B cell (primary cell): ENCODE measurements around the gene SKIC2. TPM values are rescaled to one million over a fixed set of nuclear protein-coding genes. Genes with fewer than 3 reads are reported as not detected.

Source experiments
- ATAC-seq: fragments of 200-7000 bp; cut with Tn5 transposase; one replicate; pipeline ENCODE4 v1.10.0; 2021; ENCODE audit warnings: low read depth, mild to moderate bottlenecking, moderate number of reproducible peaks, moderate library complexity
- CTCF ChIA-PET: fragments of 350-600 bp; sonication (Branson Sonifier 250); formaldehyde crosslinking; loops from one replicate; lab custom pipeline; 2021; ENCODE audit warnings: antibody characterized with exemption, inconsistent platforms; lab: Charles Lee
- POLR2A ChIA-PET: fragments of 350-600 bp; sonication (Branson Sonifier 250); formaldehyde crosslinking; loops from one replicate; lab custom pipeline; 2021; ENCODE audit warnings: antibody characterized with exemption; lab: Charles Lee
- DNase-seq: peaks from one replicate; pipeline ENCODE4 v3.0.0; 2013
- H2AFZ ChIP-seq: 2 replicates; pipeline ENCODE4 v1.6.1; 2012; ENCODE audit warnings: mild to moderate bottlenecking, low read depth, low read length; ENCODE audit not compliant: insufficient read depth, poor library complexity, severe bottlenecking
- H3K27ac ChIP-seq, 2 donors: 1 replicate in 1 of 2; 2 replicates in 1 of 2; pipeline ENCODE4 v1.5.1; 2012 to 2013; ENCODE audit warnings: low read length in 2 of 2, mild to moderate bottlenecking in 2 of 2, moderate library complexity in 1 of 2
- H3K27me3 ChIP-seq, 4 experiments: fragments of 200-600 bp in 1 of 4; sonication (generic) in 1 of 4; replicated peaks in 1 of 4; 1 replicate in 2 of 4; 2 replicates in 2 of 4; pipeline versions ENCODE4 v1.6.1 to v1.7.0; 2013 to 2016; ENCODE audit warnings: low read length in 3 of 4, mild to moderate bottlenecking in 2 of 4, mixed read lengths in 1 of 4, moderate library complexity in 1 of 4; ENCODE audit not compliant: insufficient read depth in 4 of 4, control insufficient read depth in 3 of 4; ENCODE audit errors: control extremely low read depth in 1 of 4
- H3K36me3 ChIP-seq, 2 experiments: replicated peaks in 1 of 2; 1 replicate in 1 of 2; 2 replicates in 1 of 2; pipeline versions ENCODE4 v1.6.1 to v1.7.1; 2013; ENCODE audit warnings: low read length in 1 of 2; ENCODE audit not compliant: insufficient read depth in 2 of 2, control insufficient read depth in 1 of 2; ENCODE audit errors: control extremely low read depth in 1 of 2, extremely low read depth in 1 of 2
- H3K4me1 ChIP-seq, 2 donors: fragments of 200-600 bp in 1 of 2; sonication (generic) in 1 of 2; 1 replicate in 1 of 2; 2 replicates in 1 of 2; pipeline versions ENCODE4 v1.5.1 to v1.6.1; 2013 to 2017; ENCODE audit warnings: low read length in 2 of 2; ENCODE audit not compliant: control insufficient read depth in 2 of 2, insufficient read depth in 2 of 2
- H3K4me2 ChIP-seq: replicated peaks from 2 replicates; pipeline ENCODE3; 2012; ENCODE audit warnings: mild to moderate bottlenecking, low read depth, low read length; ENCODE audit not compliant: poor library complexity, severe bottlenecking
- H3K4me3 ChIP-seq, 5 experiments: fragments of 200-600 bp in 1 of 5; sonication (generic) in 1 of 5; 1 replicate in 3 of 5; 2 replicates in 2 of 5; pipeline versions ENCODE4 v1.5.1 to v1.7.0; 2011 to 2016; ENCODE audit warnings: low read length in 4 of 5, mild to moderate bottlenecking in 4 of 5, low read depth in 2 of 5, control low read depth in 1 of 5, moderate library complexity in 1 of 5; ENCODE audit not compliant: insufficient read depth in 1 of 5; ENCODE audit errors: control extremely low read depth in 1 of 5, extremely low read depth in 1 of 5
- H3K79me2 ChIP-seq: fragments of 200-600 bp; sonication (generic); one replicate; pipeline ENCODE4 v1.6.0; 2016; ENCODE audit warnings: low read length; ENCODE audit not compliant: control insufficient read depth, insufficient read depth
- H3K9ac ChIP-seq: fragments of 200-600 bp; sonication (generic); 2 replicates; pipeline ENCODE4 v1.6.1; 2017; ENCODE audit warnings: mild to moderate bottlenecking, low read length, moderate library complexity
- H3K9me3 ChIP-seq, 3 donors: one replicate each; pipeline versions ENCODE4 v1.6.1 to v1.7.1; 2013; ENCODE audit warnings: low read length in 2 of 3; ENCODE audit not compliant: control insufficient read depth in 2 of 3, insufficient read depth in 1 of 3; ENCODE audit errors: control extremely low read depth in 1 of 3
- H4K20me1 ChIP-seq: 2 replicates; pipeline ENCODE4 v1.6.0; 2012; ENCODE audit warnings: mild to moderate bottlenecking, low read length; ENCODE audit not compliant: insufficient read depth, control insufficient read depth, poor library complexity, severe bottlenecking
- H3K27ac Mint-ChIP-seq: one replicate; pipeline ENCODE4 v1.8.0; 2021; ENCODE audit warnings: mixed read lengths
- H3K27me3 Mint-ChIP-seq: one replicate; pipeline ENCODE4 v1.8.0; 2021; ENCODE audit warnings: mixed read lengths
- H3K4me1 Mint-ChIP-seq: one replicate; pipeline ENCODE4 v1.8.0; 2021; ENCODE audit warnings: mixed read lengths
- H3K4me3 Mint-ChIP-seq: one replicate; pipeline ENCODE4 v1.8.0; 2021; ENCODE audit warnings: mixed read lengths
- H3K9me3 Mint-ChIP-seq: one replicate; pipeline ENCODE4 v1.8.0; 2022; ENCODE audit warnings: mixed read lengths; ENCODE audit not compliant: insufficient read depth
- EZH2 ChIP-seq: IDR thresholded peaks from 2 replicates; pipeline ENCODE4 v1.6.1; 2012; ENCODE audit warnings: borderline replicate concordance, low read depth, mild to moderate bottlenecking, moderate library complexity, low read length; ENCODE audit not compliant: insufficient read depth, poor library complexity, severe bottlenecking
- WGBS: methylation state at CpG from one replicate; pipeline ENCODE4 v1.1.5; 2013; ENCODE audit warnings: missing lambda C conversion rate; ENCODE audit not compliant: insufficient coverage; 5-methylcytosine and 5-hydroxymethylcytosine counted together
- intact Hi-C: fragments of 100-400 bp; cut with micrococcal nuclease; formaldehyde crosslinking; loops from one replicate; pipeline ENCODE4 v1.10.0; 2022
- polyA plus RNA-seq: library from polyadenylated mRNA; depleted of rRNA; stranded (reverse); fragments of >200 nt; gene quantifications from 2 replicates; pipeline ENCODE4 v1.2.3, GENCODE V29; 2012
- total RNA-seq, 2 donors: library from RNA; stranded (reverse); fragments of 120-200 nt in 1 of 2; gene quantifications; 1 replicate in 1 of 2; 2 replicates in 1 of 2; pipeline versions ENCODE4 v1.2.3 to v1.2.4, GENCODE V29; 2013 to 2022
- TF ChIP-seq, protein P1 (sequence below): fragments of 200-600 bp; IDR thresholded peaks from one replicate; pipeline ENCODE4 v1.8.0; 2022; ENCODE audit warnings: antibody characterized with exemption, mild to moderate bottlenecking

The SKIC2 gene
- total and polyA plus RNA-seq, 2 donors (not counting 1 experiment from before 2014, with no cell fraction given) = 93.1 to 119 TPM

DNA sequence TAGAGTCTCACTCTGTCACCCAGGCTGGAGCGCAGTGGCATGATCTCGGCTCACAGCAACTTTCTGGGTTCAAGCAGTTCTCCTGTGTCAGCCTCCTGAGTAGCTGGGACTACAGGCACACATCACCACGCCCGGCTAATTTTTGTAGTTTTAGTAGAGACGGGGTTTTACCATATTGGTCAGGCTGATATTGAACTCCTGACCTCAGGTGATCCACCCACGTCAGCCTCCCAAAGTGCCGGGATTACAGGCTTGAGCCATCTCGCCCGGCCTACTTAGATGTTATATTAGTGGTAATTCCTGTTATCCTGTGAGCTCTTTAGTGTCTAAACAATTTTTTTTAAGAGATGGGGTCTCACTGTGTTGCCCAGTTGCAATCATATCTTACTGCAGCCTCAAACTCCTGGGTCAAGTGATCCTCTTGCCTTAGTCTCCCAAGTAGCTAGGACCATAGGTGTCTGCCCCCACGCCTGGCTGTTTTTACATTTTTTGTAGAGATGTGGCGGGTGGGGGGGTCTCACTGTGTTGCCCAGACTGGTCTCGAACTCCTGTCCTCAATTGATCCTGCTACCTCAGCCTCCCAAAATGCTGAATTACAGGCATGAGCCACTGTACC, 18.9 kb downstream of the SKIC2 start:
- H2AFZ ChIP-seq = no peak overlapping the region
- Mint-ChIP-seq H3K4me3 (no peak overlapping the region), H3K27ac (no peak overlapping the region), H3K9me3 (no peaks in the 10 kb centered on the region), H3K27me3 (no peaks in the 10 kb centered on the region), H3K4me1 (peaks cover 7% of the 10 kb centered on the region)
- peaks cover 0 to 3% (median 0%) of the 10 kb centered on the region in 3 donors for H3K9me3 ChIP-seq
- no peak overlapping the region for H3K4me3 ChIP-seq
- peaks cover 3 to 12% of the 10 kb centered on the region in 2 experiments for H3K36me3 ChIP-seq
- no peaks in the 10 kb centered on the region for H3K27me3 ChIP-seq
- H3K4me2 ChIP-seq = no peak overlapping the region
- ChIA-PET CTCF (no interaction called here), POLR2A (no interaction called here)
- ATAC-seq = no peak
- peaks cover 16% of the 10 kb centered on the region for H3K79me2 ChIP-seq
- H3K9ac ChIP-seq = no peak overlapping the region
- peaks cover 3 to 5% of the 10 kb centered on the region in 2 donors for H3K4me1 ChIP-seq
- 100% methylated on average over 7 of the region's 12 CpGs for WGBS
- H3K27ac ChIP-seq = no peak overlapping the region
- no peak for DNase-seq
- TF ChIP-seq EZH2 = no peak
- TF ChIP-seq, protein P1, sequence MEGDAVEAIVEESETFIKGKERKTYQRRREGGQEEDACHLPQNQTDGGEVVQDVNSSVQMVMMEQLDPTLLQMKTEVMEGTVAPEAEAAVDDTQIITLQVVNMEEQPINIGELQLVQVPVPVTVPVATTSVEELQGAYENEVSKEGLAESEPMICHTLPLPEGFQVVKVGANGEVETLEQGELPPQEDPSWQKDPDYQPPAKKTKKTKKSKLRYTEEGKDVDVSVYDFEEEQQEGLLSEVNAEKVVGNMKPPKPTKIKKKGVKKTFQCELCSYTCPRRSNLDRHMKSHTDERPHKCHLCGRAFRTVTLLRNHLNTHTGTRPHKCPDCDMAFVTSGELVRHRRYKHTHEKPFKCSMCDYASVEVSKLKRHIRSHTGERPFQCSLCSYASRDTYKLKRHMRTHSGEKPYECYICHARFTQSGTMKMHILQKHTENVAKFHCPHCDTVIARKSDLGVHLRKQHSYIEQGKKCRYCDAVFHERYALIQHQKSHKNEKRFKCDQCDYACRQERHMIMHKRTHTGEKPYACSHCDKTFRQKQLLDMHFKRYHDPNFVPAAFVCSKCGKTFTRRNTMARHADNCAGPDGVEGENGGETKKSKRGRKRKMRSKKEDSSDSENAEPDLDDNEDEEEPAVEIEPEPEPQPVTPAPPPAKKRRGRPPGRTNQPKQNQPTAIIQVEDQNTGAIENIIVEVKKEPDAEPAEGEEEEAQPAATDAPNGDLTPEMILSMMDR = no peak
- H4K20me1 ChIP-seq = no peaks in the 10 kb centered on the region
- intact Hi-C loops = loop anchor here (10.0 kb wide), 4 partner anchors 143 to 1913 kb away; partner anchors contain the start of genes CLIC1, HSD17B8, POLR1H and PPP1R11

DNA sequence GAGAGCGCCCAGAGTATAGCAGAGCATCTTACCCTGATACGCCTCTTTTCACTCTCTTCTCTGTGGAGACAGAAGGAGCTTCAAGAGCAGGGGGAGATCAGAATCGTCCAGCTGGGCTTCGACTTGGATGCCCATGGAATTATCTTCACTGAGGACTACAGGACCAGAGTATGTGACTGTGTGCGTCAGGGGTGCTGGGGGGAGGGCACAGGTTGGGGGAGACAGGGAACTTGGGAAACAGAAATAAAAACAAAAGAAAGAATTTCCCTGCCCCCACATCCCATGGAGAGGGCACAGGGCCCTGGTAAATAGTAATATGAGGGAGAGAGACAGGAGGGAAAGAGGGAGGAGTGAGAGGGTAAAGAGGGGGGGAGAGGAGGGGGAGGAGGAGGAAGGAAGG, 19.9 kb downstream of the SKIC2 start:
- Mint-ChIP-seq H3K27ac (no peak overlapping the region), H3K27me3 (no peaks in the 10 kb centered on the region), H3K4me3 (no peak overlapping the region), H3K9me3 (no peaks in the 10 kb centered on the region), H3K4me1 (no peaks in the 10 kb centered on the region)
- Histone ChIP-seq H4K20me1 (no peaks in the 10 kb centered on the region), H3K9me3 (peaks cover 0 to 3% (median 0%) of the 10 kb centered on the region in 3 donors), H3K4me3 (no peak overlapping the region), H3K36me3 (peaks cover 3 to 12% of the 10 kb centered on the region in 2 experiments), H3K79me2 (peaks cover 10% of the 10 kb centered on the region), H3K9ac (no peak overlapping the region), H3K4me2 (no peak overlapping the region), H3K27ac (no peak overlapping the region), H3K4me1 (no peaks in the 10 kb centered on the region), H2AFZ (no peak overlapping the region), H3K27me3 (no peaks in the 10 kb centered on the region)
- ChIA-PET CTCF (no interaction called here), POLR2A (no interaction called here)
- TF ChIP-seq, protein P1 = no peak
- no peak for TF ChIP-seq EZH2
- DNase-seq = no peak
- ATAC-seq = no peak
- intact Hi-C loops = loop anchor here (10.0 kb wide), 4 partner anchors 144 to 1914 kb away; partner anchors contain the start of genes CLIC1, HSD17B8, POLR1H and PPP1R11
- WGBS = 100% methylated on average over 3 of the region's 5 CpGs
